CD4-positive, alpha-beta memory T cell (primary cell): ENCODE data around the gene COL23A1. TPM values are rescaled to one million over a fixed set of nuclear protein-coding genes. Genes with fewer than 3 reads are reported as not detected.

Experiments used
- CTCF ChIA-PET: fragments of 350-600 bp; sonication (Branson Sonifier 250); formaldehyde crosslinking; loops from one replicate; lab custom pipeline; 2021; ENCODE audit warnings: inconsistent platforms; ENCODE audit not compliant: partially characterized antibody; lab: Charles Lee
- POLR2A ChIA-PET: fragments of 350-600 bp; sonication (Branson Sonifier 250); formaldehyde crosslinking; loops from one replicate; lab custom pipeline; 2021; ENCODE audit not compliant: partially characterized antibody; lab: Charles Lee
- DNase-seq, 5 donors: peaks; one replicate each; pipeline versions ENCODE4 v3.0.0 to v3.0.0-alpha.2; 2020 to 2022; ENCODE audit warnings: mixed read lengths in 1 of 5
- H3K27ac ChIP-seq: one replicate; pipeline ENCODE4 v1.7.0; 2013; ENCODE audit warnings: low read depth, low read length
- H3K27me3 ChIP-seq: 2 replicates; pipeline ENCODE4 v1.7.0; 2013; ENCODE audit warnings: mild to moderate bottlenecking, low read length, moderate library complexity; ENCODE audit not compliant: insufficient read depth
- H3K36me3 ChIP-seq: 2 replicates; pipeline ENCODE4 v1.7.0; 2013; ENCODE audit warnings: mild to moderate bottlenecking, low read length, moderate library complexity; ENCODE audit not compliant: insufficient read depth
- H3K4me1 ChIP-seq: 2 replicates; pipeline ENCODE4 v1.7.0; 2013; ENCODE audit warnings: mild to moderate bottlenecking, low read length, moderate library complexity; ENCODE audit not compliant: insufficient read depth
- H3K4me3 ChIP-seq, 2 donors: one replicate each; pipeline ENCODE4 v1.7.0; 2013; ENCODE audit warnings: low read length in 2 of 2, mild to moderate bottlenecking in 1 of 2
- H3K9me3 ChIP-seq, 2 donors: one replicate each; pipeline ENCODE4 v1.7.0; 2013; ENCODE audit warnings: low read length in 2 of 2, control low read depth in 1 of 2; ENCODE audit not compliant: control insufficient read depth in 1 of 2
- H3K27ac Mint-ChIP-seq, 7 donors: one replicate each; pipeline ENCODE4 v1.8.0; 2020 to 2021; ENCODE audit warnings: mixed read lengths in 7 of 7, mild to moderate bottlenecking in 6 of 7, inconsistent platforms in 3 of 7, moderate library complexity in 3 of 7
- H3K27me3 Mint-ChIP-seq, 2 donors: one replicate each; pipeline ENCODE4 v1.8.0; 2020 to 2021; ENCODE audit warnings: mixed read lengths in 2 of 2
- H3K36me3 Mint-ChIP-seq, 2 donors: one replicate each; pipeline ENCODE4 v1.8.0; 2020 to 2021; ENCODE audit warnings: mixed read lengths in 2 of 2, inconsistent platforms in 1 of 2, mild to moderate bottlenecking in 1 of 2
- H3K4me1 Mint-ChIP-seq, 4 donors: one replicate each; pipeline ENCODE4 v1.8.0; 2020 to 2021; ENCODE audit warnings: mixed read lengths in 4 of 4, mild to moderate bottlenecking in 1 of 4
- H3K4me3 Mint-ChIP-seq, 8 donors: one replicate each; pipeline ENCODE4 v1.8.0; 2020 to 2021; ENCODE audit warnings: mixed read lengths in 8 of 8, mild to moderate bottlenecking in 7 of 8, moderate library complexity in 6 of 8, inconsistent platforms in 3 of 8
- H3K9me3 Mint-ChIP-seq, 8 donors: one replicate each; pipeline ENCODE4 v1.8.0; 2020 to 2021; ENCODE audit warnings: mixed read lengths in 8 of 8, mild to moderate bottlenecking in 5 of 8, inconsistent platforms in 3 of 8, moderate library complexity in 1 of 8
- intact Hi-C: fragments of 100-400 bp; cut with micrococcal nuclease; formaldehyde crosslinking; loops from one replicate; pipeline ENCODE4 v1.15.1; 2023
- polyA plus RNA-seq, 2 donors: library from polyadenylated mRNA; unstranded; fragments of 300-500 nt; fragmentation: Illumina TruSeq; gene quantifications; one replicate each; pipeline ENCODE4 v1.2.3, GENCODE V29; 2021
- total RNA-seq, 2 experiments: library from RNA; stranded (reverse); gene quantifications; one replicate each; pipeline ENCODE4 v1.2.3, GENCODE V29; 2021

COL23A1 gene
- total and polyA plus RNA-seq, 4 experiments from 2014 or later = 0.17 to 0.25 TPM; not detected in 2

DNA sequence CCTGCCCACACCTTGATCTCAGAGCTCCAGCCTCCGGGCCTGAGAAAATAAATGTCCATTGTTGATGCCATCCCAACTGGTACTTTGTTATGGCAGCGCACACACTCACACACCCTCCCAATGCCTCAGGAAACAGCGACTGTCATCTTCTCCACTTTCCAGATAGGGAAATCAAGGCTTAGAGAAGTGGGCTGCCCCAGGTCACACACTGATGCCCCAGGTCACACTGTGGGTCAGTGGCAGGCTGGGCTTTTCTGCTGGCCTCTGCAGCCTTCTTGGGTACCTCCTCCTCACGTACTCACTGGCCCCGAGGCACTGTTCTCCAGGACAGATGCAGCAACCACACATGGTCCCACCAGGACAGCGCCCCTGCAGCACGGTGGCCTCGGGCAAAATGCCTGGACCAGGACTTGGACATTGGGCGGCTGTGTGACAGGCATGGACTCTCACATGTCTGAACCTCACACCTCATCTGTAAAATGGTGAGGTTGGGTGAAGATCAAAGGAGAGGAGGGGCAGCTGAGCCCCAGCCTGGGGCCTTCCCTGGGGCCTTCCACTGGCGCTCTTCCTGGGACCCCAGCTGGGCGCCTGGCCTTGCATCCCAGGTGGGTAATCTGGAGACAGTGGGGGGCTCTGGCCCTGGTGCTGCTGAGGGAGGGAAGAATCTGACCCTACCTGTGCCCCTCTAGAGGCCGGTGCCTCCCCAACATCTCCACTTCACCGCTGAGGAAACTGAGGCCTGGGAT is 156.0 kb downstream of the COL23A1 start:
- ChIA-PET POLR2A (no interaction called here), CTCF (no interaction called here)
- DNase-seq = no peak
- H3K4me3 Mint-ChIP-seq = no peak overlapping the region
- H3K27me3 ChIP-seq = no peaks in the 10 kb centered on the region
- no peaks in the 10 kb centered on the region for H3K4me1 Mint-ChIP-seq
- H3K9me3 ChIP-seq = no peaks in the 10 kb centered on the region
- H3K4me3 ChIP-seq = no peak overlapping the region
- no peaks in the 10 kb centered on the region for H3K36me3 ChIP-seq
- H3K4me1 ChIP-seq = no peaks in the 10 kb centered on the region
- peaks cover 8 to 11% of the 10 kb centered on the region in 2 donors for H3K27me3 Mint-ChIP-seq
- peaks cover 0 to 5% (median 0%) of the 10 kb centered on the region in 8 donors for H3K9me3 Mint-ChIP-seq
- H3K36me3 Mint-ChIP-seq = no peaks in the 10 kb centered on the region
- no peak overlapping the region for H3K27ac ChIP-seq
- H3K27ac Mint-ChIP-seq = no peak overlapping the region
- intact Hi-C loops = no loop called here

DNA sequence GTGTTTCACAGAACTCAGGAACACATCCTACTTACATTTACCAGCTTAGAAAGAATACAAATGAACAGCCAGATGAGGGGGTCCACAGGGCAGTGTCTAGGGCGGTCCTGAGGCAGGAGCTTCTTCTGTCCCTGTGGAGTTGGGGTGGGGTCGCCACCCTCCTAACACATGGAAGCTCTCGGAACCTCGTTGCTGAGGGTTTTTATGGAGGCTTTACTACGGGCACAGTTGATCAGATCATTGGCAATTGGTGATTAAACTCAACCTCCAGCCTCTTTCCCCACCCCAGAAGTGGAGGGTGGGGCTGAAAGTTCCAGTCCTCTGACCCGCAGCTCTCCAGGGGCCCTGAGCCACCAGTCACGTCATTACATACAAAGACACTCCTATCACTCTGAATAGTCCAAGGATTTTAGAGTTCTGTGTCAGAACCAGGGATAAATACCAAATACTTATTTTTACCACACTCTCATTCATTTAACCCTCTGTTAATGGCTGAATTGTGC is 156.9 kb downstream of the COL23A1 start:
- H3K36me3 Mint-ChIP-seq = no peaks in the 10 kb centered on the region
- POLR2A ChIA-PET = no interaction called here
- no peak overlapping the region for H3K27ac Mint-ChIP-seq
- H3K9me3 ChIP-seq = no peaks in the 10 kb centered on the region
- H3K27ac ChIP-seq = no peak overlapping the region
- H3K4me3 ChIP-seq = no peak overlapping the region
- H3K4me3 Mint-ChIP-seq = no peak overlapping the region
- peaks cover 0 to 5% (median 0%) of the 10 kb centered on the region in 8 donors for H3K9me3 Mint-ChIP-seq
- CTCF ChIA-PET = no interaction called here
- no peak for DNase-seq
- H3K4me1 ChIP-seq = no peaks in the 10 kb centered on the region
- no peaks in the 10 kb centered on the region for H3K4me1 Mint-ChIP-seq
- intact Hi-C loops = no loop called here
- H3K27me3 Mint-ChIP-seq = peaks cover 8 to 11% of the 10 kb centered on the region in 2 donors
- no peaks in the 10 kb centered on the region for H3K27me3 ChIP-seq
- H3K36me3 ChIP-seq = no peaks in the 10 kb centered on the region

DNA sequence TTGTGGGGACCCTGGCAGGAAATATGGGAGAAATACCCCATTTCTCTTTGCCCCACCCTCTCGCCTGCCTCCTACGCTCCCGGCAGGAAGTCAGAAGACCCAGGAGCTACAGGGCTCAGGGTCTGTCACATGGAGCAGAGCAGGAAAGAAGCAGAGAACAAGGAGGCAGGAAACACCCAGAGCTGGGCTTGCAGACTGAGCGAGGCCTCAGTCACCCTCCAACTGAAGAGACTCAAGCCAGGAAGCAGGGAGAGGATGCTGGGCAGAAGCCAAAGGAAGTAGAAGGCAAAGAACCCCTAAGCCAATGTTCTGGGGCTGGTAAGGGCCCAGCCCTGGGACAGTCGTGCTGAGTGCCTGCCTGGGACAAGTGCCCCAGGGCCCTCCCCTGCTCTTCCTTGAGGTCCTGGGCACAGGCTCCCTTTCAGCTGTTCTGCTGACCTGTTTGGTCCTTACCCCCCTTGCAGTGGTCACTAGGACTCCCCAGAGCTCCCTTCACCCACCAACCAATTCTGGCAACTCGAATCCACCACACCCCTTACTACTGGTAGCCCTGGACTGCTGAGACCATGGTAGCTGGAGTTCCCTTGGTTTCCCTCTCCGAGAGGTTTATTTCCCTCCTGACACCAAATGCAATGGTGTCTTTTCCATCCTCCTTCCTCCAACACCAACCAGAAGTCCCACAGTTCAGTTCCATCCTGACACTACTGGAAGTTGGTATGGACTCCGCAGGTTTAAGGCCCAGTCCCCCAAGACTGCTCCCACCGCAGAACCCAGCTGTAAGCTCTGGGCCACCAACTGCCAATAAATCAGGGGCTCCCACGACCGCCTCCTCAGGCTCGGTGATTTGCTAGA is 157.5 kb downstream of the COL23A1 start:
- Histone ChIP-seq H3K4me1 (no peaks in the 10 kb centered on the region), H3K27me3 (no peaks in the 10 kb centered on the region), H3K27ac (no peak overlapping the region), H3K36me3 (no peaks in the 10 kb centered on the region), H3K4me3 (no peak overlapping the region), H3K9me3 (no peaks in the 10 kb centered on the region)
- no peak for DNase-seq
- H3K36me3 Mint-ChIP-seq = no peaks in the 10 kb centered on the region
- no peak overlapping the region for H3K27ac Mint-ChIP-seq
- peaks cover 0 to 5% (median 0%) of the 10 kb centered on the region in 8 donors for H3K9me3 Mint-ChIP-seq
- H3K4me3 Mint-ChIP-seq = no peak overlapping the region
- intact Hi-C loops = no loop called here
- ChIA-PET POLR2A (no interaction called here), CTCF (no interaction called here)
- H3K4me1 Mint-ChIP-seq = no peaks in the 10 kb centered on the region
- peaks cover 8 to 11% of the 10 kb centered on the region in 2 donors for H3K27me3 Mint-ChIP-seq

GRCh38 chr5:178431782-178432165 is 158.4 kb downstream of the COL23A1 start:
- Histone ChIP-seq H3K9me3 (no peaks in the 10 kb centered on the region), H3K27me3 (no peaks in the 10 kb centered on the region), H3K27ac (no peak overlapping the region), H3K4me1 (no peaks in the 10 kb centered on the region), H3K4me3 (no peak overlapping the region), H3K36me3 (no peaks in the 10 kb centered on the region)
- no peaks in the 10 kb centered on the region for H3K36me3 Mint-ChIP-seq
- no peak overlapping the region for H3K27ac Mint-ChIP-seq
- H3K4me3 Mint-ChIP-seq = no peak overlapping the region
- H3K27me3 Mint-ChIP-seq = peaks cover 7 to 14% of the 10 kb centered on the region in 2 donors
- intact Hi-C loops = no loop called here
- peaks cover 0 to 5% (median 0%) of the 10 kb centered on the region in 8 donors for H3K9me3 Mint-ChIP-seq
- DNase-seq = no peak
- ChIA-PET CTCF (no interaction called here), POLR2A (no interaction called here)
- no peaks in the 10 kb centered on the region for H3K4me1 Mint-ChIP-seq

GRCh38 chr5:178431063-178431781 is 159.0 kb downstream of the COL23A1 start:
- H3K9me3 ChIP-seq = no peaks in the 10 kb centered on the region
- no peak overlapping the region for H3K4me3 ChIP-seq
- H3K4me1 ChIP-seq = no peaks in the 10 kb centered on the region
- Mint-ChIP-seq H3K4me1 (no peaks in the 10 kb centered on the region), H3K36me3 (no peaks in the 10 kb centered on the region), H3K27me3 (peaks cover 7 to 14% of the 10 kb centered on the region in 2 donors), H3K9me3 (peaks cover 0 to 5% (median 0%) of the 10 kb centered on the region in 8 donors), H3K4me3 (no peak overlapping the region), H3K27ac (no peak overlapping the region)
- DNase-seq = no peak
- no peak overlapping the region for H3K27ac ChIP-seq
- H3K27me3 ChIP-seq = no peaks in the 10 kb centered on the region
- POLR2A ChIA-PET = no interaction called here
- intact Hi-C loops = no loop called here
- H3K36me3 ChIP-seq = no peaks in the 10 kb centered on the region
- CTCF ChIA-PET = no interaction called here

DNA sequence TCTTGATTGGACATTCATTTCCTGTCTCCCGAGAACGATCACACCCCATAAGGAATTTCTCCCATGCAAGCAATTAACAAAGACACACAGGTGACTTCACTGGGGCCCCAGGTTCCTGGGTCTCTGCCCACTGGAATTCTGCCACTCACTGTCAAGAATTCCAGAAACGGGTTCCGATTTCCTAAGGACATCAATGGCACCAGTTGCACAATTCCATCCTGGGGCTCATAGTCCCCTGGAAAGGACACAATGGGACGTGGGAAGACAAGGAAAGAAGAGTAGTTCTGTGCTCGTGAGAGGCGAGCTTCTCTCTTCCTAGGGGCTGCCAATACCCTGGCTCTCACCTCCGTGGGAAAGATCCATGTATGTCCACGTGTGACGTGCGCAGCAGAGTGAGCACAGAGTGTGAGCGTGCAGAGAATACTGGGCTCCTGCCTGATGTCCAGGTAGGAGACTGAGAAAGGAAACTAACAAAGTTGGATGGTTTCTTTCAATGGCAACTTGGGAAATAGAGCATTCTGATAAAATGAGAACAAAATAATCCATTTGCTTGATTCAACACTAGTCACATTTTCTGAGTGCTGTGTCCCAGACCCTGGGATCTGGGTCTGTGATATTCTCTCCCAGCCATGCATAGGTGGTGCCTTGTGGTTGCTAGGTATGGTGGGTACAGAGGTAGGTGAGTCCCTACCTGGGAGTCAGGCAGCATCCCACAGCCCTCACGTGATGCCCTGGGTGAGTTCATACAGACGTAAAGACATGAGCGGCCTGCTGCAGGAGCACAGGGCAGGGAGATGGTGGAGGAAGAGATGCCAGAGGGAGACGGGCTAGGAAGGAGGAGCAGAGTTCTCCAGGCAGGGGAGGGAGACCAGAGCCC is 159.8 kb downstream of the COL23A1 start:
- ChIA-PET CTCF (no interaction called here), POLR2A (no interaction called here)
- Histone ChIP-seq H3K27me3 (no peaks in the 10 kb centered on the region), H3K4me3 (no peak overlapping the region), H3K27ac (no peak overlapping the region), H3K36me3 (no peaks in the 10 kb centered on the region), H3K4me1 (no peaks in the 10 kb centered on the region), H3K9me3 (no peaks in the 10 kb centered on the region)
- Mint-ChIP-seq H3K27ac (no peak overlapping the region), H3K4me1 (no peaks in the 10 kb centered on the region), H3K9me3 (peaks cover 0 to 5% (median 0%) of the 10 kb centered on the region in 8 donors), H3K4me3 (no peak overlapping the region), H3K36me3 (no peaks in the 10 kb centered on the region), H3K27me3 (peaks cover 7 to 11% of the 10 kb centered on the region in 2 donors)
- intact Hi-C loops = no loop called here
- DNase-seq = no peak
